GM15510 (cell line): ENCODE data around the gene INTS14.

Experiments used
- POLR2A ChIP-seq: IDR thresholded peaks from 3 replicates; pipeline ENCODE4 v1.6.1; 2011; ENCODE audit warnings: borderline replicate concordance; ENCODE audit not compliant: insufficient read length; ENCODE audit errors: extremely low read depth

The INTS14 gene

DNA sequence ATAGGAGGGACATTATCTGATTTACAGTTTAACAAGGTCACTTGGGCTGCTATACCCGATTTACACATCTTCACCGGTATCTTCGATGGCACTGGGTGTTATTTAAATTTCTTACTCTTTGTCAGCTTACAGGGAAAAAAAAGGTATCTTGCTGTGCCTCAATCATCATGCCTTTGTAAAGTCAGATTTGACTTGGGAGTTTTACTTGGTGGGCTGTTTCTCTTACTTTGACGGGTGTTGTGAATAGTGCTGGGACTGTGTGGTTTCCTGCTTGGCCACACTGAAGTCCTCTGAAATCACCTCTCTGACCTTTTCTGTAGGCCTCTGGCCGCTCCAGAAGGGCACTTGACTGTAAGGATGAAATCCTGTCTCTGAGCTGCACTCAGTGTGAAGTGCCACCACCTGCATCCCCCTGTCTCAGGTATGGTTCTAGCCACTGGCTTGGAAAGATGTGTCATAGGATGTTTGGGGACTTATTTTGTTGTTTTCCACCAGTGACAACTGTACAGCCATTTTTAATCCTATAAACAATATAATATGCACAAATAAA, 7.7 kb upstream of the INTS14 start:
- no peak for TF ChIP-seq POLR2A

DNA sequence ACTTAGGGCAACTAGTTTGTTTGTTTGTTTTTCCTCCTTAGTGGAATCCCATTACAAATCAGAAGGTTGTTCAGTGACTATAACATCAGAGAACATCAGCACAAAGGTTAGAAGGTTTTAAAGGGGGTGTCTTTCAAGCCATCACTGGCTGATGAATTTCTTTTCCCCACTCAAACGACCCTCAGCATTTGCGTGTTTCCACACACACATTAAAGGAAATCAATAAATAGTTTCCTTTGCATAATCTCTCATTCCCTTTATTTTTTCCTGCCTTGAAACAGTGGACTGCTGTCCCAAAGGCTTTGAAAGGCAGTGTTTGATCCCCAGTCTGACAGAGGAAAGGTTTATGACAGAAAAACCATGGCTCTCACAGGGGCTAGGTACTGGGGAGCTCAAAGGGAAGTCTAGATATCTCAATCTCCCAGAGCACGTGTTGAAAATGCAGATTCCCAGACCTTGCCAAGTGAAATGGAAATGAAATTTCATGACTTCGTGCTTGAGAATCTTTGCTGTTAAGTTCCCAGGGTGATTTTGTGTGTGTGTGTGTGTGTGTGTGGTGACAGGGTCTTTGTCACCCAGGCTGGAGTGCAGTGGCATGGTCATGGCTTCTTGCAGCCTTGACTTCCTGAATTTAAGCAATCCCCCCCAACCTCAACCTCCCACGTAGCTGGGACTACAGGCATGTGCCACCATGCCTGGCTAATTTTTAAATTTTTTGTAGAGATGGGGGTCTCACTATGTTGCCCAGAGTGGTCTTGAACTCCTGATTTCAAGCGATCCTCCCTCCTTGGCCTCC, 2.2 kb upstream of the INTS14 start:
- no peak for TF ChIP-seq POLR2A

DNA sequence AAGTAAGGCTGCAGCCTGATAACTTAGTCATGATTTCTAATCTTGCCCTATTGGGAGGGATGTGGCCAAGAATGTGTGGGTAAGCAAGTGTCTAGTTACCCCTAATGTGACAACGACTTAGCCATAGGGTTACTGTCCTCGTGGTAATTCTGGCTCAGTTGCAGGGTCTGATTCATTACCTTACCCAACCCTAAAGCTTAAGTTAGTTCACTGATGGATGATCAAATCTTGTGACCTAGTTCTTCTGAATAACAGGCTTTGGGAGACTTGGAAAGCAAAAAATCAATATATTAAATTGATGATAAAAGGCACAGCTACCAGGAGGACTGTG, 1.6 kb upstream of the INTS14 start:
- TF ChIP-seq POLR2A = no peak

DNA sequence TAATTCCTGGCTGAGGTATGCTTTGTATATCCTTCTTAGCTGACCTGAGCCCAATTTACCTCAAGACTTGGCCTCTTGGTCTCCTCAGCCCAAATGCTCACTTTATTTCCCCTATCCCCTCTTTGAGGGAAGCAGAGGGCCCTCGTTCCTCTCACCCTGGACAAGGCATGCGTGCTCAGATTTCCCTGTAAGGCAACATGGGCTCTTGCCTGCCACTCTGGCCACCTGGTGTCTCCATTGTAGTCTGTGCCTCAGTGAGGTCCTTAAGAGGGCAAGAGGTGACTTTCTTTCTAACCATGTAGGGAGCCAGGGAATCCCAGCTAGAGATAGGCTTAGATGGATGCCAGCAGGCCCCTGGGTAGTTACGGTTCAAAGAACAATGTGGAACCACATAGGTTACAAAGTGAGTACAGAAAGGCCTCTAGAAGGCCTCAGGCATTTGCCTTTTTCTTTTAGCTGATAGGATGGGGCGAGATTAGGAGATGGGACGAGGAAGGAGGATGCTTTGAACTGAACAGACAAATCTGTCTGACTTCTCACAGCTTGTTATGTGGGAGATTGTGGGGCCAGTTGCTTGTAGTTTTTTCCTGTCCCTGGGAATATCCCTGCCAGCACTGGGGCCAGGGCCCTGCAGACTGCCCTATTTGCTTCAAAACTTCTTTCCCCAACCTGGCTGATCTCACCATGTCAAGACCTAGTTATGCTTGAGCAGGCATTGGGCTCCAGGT, 1.1 kb upstream of the INTS14 start:
- TF ChIP-seq POLR2A = no peak

DNA sequence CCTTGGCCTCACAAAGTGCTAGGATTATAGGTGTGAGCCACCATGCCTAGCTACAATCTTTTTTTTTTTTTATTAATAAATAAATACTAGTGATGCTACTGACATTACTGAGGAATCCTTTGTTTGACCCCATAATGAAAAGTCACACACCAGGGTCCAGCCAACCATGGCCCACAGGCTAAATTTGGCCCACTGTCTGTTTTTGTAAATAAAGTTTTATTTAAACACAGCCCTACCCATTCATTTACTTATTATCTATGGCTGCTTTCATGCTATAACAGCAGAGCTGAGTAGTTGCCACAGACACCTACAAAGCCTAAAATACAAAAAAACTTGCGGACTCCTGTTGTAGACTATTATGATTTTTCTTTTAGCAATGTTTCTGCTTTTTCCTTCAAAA, 7.4 kb downstream of the INTS14 start:
- TF ChIP-seq POLR2A = no peak

DNA sequence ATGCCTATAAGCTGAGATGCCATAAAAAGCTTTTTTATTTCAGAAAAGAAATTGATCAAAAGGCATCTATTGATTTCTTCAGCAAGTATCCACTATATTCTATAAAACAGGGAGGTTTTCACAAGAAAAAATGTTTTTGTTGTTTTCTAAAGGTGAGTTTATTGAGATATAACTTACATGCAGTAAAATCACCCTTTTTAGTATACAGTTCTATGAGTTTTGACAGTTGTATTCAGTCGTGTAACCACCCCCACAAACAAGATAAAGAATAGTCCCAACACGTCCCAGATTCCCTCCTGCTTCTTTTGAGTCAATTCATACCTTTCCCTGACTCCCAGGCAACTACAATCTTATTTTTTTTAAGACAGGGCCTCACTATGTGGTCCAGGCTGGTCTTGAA, 7.8 kb downstream of the INTS14 start:
- TF ChIP-seq POLR2A = no peak

DNA sequence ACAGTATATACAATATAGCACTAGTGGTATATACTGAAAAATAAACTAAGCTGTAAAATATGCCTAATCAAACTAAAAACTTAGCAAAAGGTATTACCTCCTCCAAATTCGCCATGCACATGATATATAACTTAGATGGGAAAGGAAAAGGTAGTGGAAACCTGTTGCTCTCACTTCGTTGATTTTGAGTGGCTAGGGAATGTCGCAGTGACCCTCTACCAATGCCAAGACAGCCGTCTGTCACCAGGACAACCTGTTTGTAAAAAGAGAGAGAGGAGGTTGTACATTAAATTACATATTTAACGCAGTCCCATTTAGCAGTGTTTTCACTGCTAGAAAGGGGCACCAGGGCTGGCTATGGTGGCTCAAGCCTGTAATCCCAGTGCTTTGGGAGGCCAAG, 11.3 kb downstream of the INTS14 start:
- TF ChIP-seq POLR2A = no peak

DNA sequence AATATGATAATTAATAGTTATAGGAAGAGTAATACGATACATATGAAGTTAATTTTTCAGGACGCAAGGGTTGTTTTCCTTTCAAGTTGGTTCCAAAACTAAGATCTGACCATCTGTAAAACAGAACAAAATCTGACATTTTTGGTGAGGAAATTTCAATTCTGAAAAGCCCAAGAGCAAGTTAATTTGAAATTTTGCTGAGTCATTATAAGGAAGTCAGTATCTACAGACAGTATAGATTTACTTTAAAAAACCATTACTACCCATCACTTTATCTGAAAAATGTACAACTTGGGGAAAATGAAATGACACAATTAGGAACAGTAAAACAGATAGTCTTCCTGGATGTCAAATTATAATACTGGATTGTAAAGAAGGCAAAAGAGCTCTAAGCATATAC, 12.5 kb downstream of the INTS14 start:
- TF ChIP-seq POLR2A = no peak

DNA sequence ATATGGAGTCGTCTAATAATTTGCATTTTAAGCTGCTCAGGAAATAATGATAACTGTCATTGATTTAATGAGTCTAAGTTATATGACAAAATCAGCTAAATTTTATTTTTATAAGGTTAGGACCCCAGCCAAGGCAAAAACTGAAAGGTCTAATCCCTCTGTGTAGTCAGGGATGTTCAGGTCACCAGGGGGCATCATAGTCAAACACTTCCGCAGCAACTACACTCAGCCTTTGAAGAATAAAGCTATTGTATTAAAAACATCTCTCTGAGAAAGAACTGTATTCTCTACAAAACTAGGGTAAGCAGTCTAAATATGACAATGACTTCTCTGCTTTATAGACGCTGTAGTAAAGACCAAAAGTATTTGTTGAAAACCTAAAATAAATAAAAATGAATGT, 15.0 kb downstream of the INTS14 start:
- no peak for TF ChIP-seq POLR2A

DNA sequence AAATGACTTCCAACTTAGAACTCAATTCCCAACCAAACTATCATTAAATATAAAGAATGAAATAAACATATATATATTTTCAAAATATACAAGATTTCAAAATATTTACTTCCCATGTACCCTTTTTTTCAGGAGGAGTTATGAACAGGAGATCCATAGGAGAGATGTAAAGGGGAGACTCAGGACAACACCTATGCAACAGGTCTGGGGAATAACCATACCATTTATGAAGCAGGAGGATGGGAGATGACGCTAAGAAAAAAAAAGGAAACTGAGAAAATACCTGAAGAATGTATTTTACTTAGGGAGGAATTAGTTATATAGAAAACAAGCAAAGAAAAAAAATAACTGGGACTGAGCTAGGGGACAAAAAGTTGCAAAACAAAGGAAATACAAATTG, 23.8 kb downstream of the INTS14 start:
- TF ChIP-seq POLR2A = no peak

DNA sequence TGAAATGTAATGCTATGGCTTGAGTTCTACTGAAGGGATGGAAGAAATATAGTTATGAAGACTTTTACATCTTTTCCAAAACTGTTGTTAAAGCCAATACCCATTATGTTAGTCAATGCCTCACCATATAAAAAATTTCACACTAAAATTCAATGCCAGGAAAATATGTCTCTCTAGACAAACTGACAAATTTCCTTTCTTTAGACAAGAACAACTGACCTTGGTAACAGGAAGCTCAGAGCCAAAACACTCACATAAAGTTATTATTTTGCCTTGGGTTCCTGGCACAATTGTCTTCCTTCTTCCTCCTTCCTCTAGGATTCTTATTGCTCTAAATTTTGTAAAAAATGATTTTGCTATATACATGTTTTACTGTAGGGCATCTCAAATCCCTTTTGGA, 26.7 kb downstream of the INTS14 start:
- no peak for TF ChIP-seq POLR2A

DNA sequence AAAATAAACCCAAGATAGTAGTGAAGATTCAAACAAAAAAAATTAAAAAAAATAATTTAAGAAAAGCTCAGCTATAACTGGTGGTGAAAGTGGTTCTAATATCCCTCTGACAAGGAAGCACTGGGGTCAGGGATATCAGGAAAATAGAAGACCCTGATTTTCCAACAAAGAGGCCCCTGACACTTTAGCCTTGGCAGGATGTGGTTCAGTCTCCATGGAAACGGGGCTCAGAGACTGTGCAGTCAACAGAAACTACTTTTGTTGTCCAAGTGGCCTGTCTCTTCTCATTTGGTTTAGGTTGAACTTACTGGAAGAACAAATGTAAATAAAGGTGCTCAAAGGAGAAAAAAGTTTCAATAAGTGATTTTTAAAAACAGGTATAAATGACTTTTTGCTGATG, 27.2 kb downstream of the INTS14 start:
- TF ChIP-seq POLR2A = no peak

DNA sequence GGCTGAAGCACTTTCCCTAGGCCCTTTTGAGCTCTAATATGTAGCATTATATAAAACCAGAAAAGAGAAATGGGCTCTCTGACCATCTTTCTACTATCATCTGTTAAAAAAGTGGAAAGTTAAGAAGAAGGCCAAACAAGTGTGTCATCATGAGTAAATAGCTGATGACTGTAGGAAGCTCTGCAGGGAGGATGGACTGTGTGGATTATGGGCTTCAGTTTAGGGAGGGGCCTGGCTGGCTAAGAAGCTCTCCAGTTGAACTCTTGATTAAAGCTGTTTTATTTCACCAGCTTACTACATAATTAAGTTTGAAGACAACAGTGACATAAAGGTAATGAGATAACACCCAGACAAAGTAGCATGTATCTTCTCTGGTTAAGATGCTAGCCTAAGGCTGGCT, 30.6 kb downstream of the INTS14 start:
- no peak for TF ChIP-seq POLR2A

DNA sequence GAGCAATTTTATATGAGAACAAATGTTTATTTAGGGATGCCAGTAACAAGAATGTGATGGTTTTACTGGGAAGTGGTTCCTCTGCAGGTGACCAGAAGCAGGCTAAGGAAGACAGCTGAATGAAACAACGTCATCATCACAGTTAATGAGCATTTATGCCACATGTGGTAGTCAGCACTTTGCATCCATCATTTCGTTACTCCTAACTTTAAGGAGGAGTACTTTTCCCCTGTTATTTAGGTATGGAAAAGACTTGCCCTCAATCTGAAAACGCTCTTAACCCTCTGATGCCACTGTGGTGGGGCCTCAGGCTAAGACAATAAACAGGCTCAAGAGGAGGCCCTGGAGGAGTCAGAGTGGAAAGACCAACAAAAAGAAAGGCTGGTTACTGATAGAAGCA, 31.2 kb downstream of the INTS14 start:
- no peak for TF ChIP-seq POLR2A

DNA sequence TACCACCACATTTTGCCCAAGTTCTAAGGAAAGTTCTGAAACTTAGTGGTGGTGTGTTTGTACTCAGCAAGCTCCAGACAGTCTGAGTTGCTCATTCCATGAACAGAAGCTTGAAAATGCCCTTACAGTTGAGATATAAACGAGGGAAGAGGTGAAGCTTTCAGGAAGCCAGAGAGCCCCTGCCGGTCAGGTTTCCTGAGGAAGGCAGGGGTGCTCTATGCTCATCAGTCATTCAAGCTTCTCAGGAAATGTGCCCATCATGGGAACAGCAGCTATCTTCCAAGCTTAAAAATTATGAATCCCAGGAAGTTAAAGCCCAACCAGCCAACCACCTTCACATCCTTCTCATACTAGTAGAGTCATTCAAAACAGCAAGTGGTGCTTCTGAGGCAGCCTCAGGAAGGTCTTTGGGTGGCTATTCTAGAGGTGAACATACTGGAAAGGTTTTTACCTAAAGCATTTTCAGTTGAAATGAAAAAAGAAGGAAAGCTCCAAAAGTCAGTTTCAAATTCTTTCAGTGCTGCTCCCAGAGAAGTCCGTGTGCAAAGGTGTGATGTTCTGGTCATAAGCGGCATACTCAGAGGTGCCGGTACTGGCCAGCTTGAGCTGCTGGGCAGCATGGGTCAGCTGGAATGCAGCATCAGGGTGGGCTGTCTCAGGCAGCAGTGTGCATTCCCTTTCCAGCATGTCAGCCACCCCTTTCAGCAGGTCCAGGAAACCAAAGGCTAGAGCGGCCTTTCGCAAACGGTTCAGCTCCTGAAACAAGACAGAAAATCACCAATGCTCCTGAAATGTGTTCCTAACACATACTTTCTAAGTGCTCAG, 31.8 kb downstream of the INTS14 start:
- TF ChIP-seq POLR2A = no peak
